GM23338 (cell line): ENCODE measurements around the gene CPLX4. TPM values are rescaled to one million over a fixed set of nuclear protein-coding genes. Genes with fewer than 3 reads are reported as not detected.

ENCODE experiments used
- ATAC-seq: fragments of 200-7000 bp; cut with Tn5 transposase; 3 replicates; pipeline ENCODE4 v1.9.1; 2020
- DNase-seq: peaks from one replicate; pipeline ENCODE4 v3.0.0-alpha.2; 2015; ENCODE audit warnings: low spot score
- H2AFZ ChIP-seq: fragments of 200-600 bp; sonication (generic); 2 replicates; pipeline ENCODE4 v1.8.0; 2016; ENCODE audit warnings: antibody characterized with exemption, mild to moderate bottlenecking, moderate library complexity
- H3F3A ChIP-seq: fragments of 200-600 bp; sonication (generic); replicated peaks from 2 replicates; pipeline ENCODE4 v1.8.0; 2017; ENCODE audit warnings: antibody characterized with exemption, mixed run types, low read depth
- H3K27ac ChIP-seq: fragments of 200-600 bp; sonication (generic); 2 replicates; pipeline ENCODE4 v1.6.1; 2016; ENCODE audit warnings: low read depth
- H3K27me3 ChIP-seq: fragments of 200-600 bp; sonication (generic); 2 replicates; pipeline ENCODE4 v1.8.0; 2016; ENCODE audit warnings: mild to moderate bottlenecking, mixed run types, moderate library complexity; ENCODE audit not compliant: insufficient read depth
- H3K36me3 ChIP-seq: fragments of 200-600 bp; sonication (generic); 2 replicates; pipeline ENCODE4 v1.8.0; 2016; ENCODE audit warnings: mild to moderate bottlenecking; ENCODE audit not compliant: insufficient read depth
- H3K4me1 ChIP-seq: fragments of 200-600 bp; sonication (generic); 2 replicates; pipeline ENCODE4 v1.8.0; 2016; ENCODE audit warnings: mild to moderate bottlenecking, moderate library complexity; ENCODE audit not compliant: insufficient read depth
- H3K4me2 ChIP-seq: fragments of 200-600 bp; sonication (generic); 2 replicates; pipeline ENCODE4 v1.7.1; 2017; ENCODE audit warnings: mixed run types
- H3K4me3 ChIP-seq: fragments of 200-600 bp; sonication (generic); 2 replicates; pipeline ENCODE4 v1.6.1; 2016; ENCODE audit warnings: mixed run types
- H3K79me2 ChIP-seq: fragments of 200-600 bp; sonication (generic); replicated peaks from 2 replicates; pipeline ENCODE4 v1.8.0; 2017; ENCODE audit warnings: mild to moderate bottlenecking; ENCODE audit not compliant: insufficient read depth
- H3K9me2 ChIP-seq: fragments of 200-600 bp; sonication (generic); 2 replicates; pipeline ENCODE4 v1.8.0; 2017; ENCODE audit not compliant: insufficient read depth
- H4K20me1 ChIP-seq: fragments of 200-600 bp; sonication (generic); replicated peaks from 2 replicates; pipeline ENCODE4 v1.8.0; 2017; ENCODE audit warnings: mild to moderate bottlenecking; ENCODE audit not compliant: insufficient read depth
- H3K27ac Mint-ChIP-seq: 2 replicates; pipeline ENCODE4 v1.8.0; 2020; ENCODE audit warnings: inconsistent platforms, mild to moderate bottlenecking, moderate library complexity, mixed read lengths
- H3K27me3 Mint-ChIP-seq: 3 replicates; pipeline ENCODE4 v1.8.0; 2022; ENCODE audit warnings: low read depth, mild to moderate bottlenecking, moderate library complexity, mixed read lengths, inconsistent platforms; ENCODE audit not compliant: insufficient read depth, poor library complexity
- H3K36me3 Mint-ChIP-seq: 3 replicates; pipeline ENCODE4 v1.8.0; 2021; ENCODE audit warnings: low read depth, mild to moderate bottlenecking, inconsistent platforms, moderate library complexity, mixed read lengths
- H3K4me1 Mint-ChIP-seq: 3 replicates; pipeline ENCODE4 v1.8.0; 2020; ENCODE audit warnings: mild to moderate bottlenecking, inconsistent platforms, mixed read lengths
- H3K4me3 Mint-ChIP-seq: 3 replicates; pipeline ENCODE4 v1.8.0; 2021; ENCODE audit warnings: moderate library complexity, mild to moderate bottlenecking, inconsistent platforms, mixed read lengths
- H3K9me3 Mint-ChIP-seq: 3 replicates; pipeline ENCODE4 v1.8.0; 2020; ENCODE audit warnings: moderate library complexity, mild to moderate bottlenecking, inconsistent platforms, mixed read lengths
- CREB1 ChIP-seq: fragments of 250-450 bp; sonication (Bioruptor Pico); IDR thresholded peaks from 2 replicates; pipeline ENCODE4 v1.5.0; 2020; ENCODE audit warnings: low read depth, mild to moderate bottlenecking, moderate library complexity
- CTCF ChIP-seq, 2 experiments: fragments of 200-600 bp in 1 of 2; sonication (generic) in 1 of 2; conservative IDR thresholded peaks; 2 replicates each; pipeline versions ENCODE4 v1.5.1 to v1.6.1; 2016 to 2017; ENCODE audit warnings: antibody characterized with exemption in 2 of 2, low read depth in 2 of 2, mild to moderate bottlenecking in 2 of 2, moderate library complexity in 1 of 2
- ETS1 ChIP-seq: IDR thresholded peaks from 2 replicates; pipeline ENCODE4 v1.6.1; 2016; ENCODE audit warnings: antibody characterized with exemption
- EZH2 ChIP-seq: fragments of 200-600 bp; sonication (generic); IDR thresholded peaks from one replicate; pipeline ENCODE4 v1.8.0; 2017; ENCODE audit warnings: antibody characterized with exemption, mild to moderate bottlenecking, low read depth; ENCODE audit not compliant: unreplicated experiment
- EZH2phosphoT487 ChIP-seq: fragments of 200-600 bp; sonication (generic); IDR thresholded peaks from one replicate; pipeline ENCODE4 v1.8.1; 2018; ENCODE audit warnings: antibody characterized with exemption; ENCODE audit not compliant: unreplicated experiment
- JUNB ChIP-seq: IDR thresholded peaks from one replicate; pipeline ENCODE4 v1.6.1; 2016; ENCODE audit warnings: antibody characterized with exemption; ENCODE audit not compliant: unreplicated experiment
- NANOG ChIP-seq: IDR thresholded peaks from 2 replicates; pipeline ENCODE4 v1.6.1; 2016; ENCODE audit warnings: antibody characterized with exemption, borderline replicate concordance
- POLR2AphosphoS5 ChIP-seq: IDR thresholded peaks from 2 replicates; pipeline ENCODE4 v1.6.1; 2016; ENCODE audit warnings: antibody characterized with exemption, low read depth
- REST ChIP-seq: IDR thresholded peaks from one replicate; pipeline ENCODE4 v1.6.1; 2018; ENCODE audit warnings: antibody characterized with exemption; ENCODE audit not compliant: unreplicated experiment
- STAT1 ChIP-seq: IDR thresholded peaks from one replicate; pipeline ENCODE4 v1.6.1; 2016; ENCODE audit warnings: antibody characterized with exemption; ENCODE audit not compliant: unreplicated experiment
- ZNF114 ChIP-seq: fragments of 250-450 bp; sonication (Bioruptor Pico); IDR thresholded peaks from 2 replicates; pipeline ENCODE4 v1.5.0; 2020; ENCODE audit warnings: mild to moderate bottlenecking, moderate library complexity
- ZNF331 ChIP-seq: fragments of 250-450 bp; sonication (Bioruptor Pico); IDR thresholded peaks from 2 replicates; pipeline ENCODE4 v1.5.0; 2020; ENCODE audit warnings: low read depth, mild to moderate bottlenecking, moderate library complexity
- ZNF462 ChIP-seq: fragments of 250-450 bp; sonication (Bioruptor Pico); IDR thresholded peaks from 2 replicates; pipeline ENCODE4 v1.5.0; 2020; ENCODE audit warnings: mild to moderate bottlenecking, moderate library complexity
- polyA plus RNA-seq: library from polyadenylated mRNA; unstranded; fragments of >200 nt; fragmentation: Nextera tagmentation; extraction: Ambion mirVana; gene quantifications from 2 replicates; pipeline ENCODE4 v1.2.1, GENCODE V29; 2016
- total RNA-seq: library from RNA; depleted of rRNA; stranded (reverse); fragments of >200 nt; shearing (Covaris generic); gene quantifications from 2 replicates; pipeline ENCODE4 v1.2.3, GENCODE V29; 2014

Gene CPLX4
- total and polyA plus RNA-seq, 2 experiments from 2014 or later = not detected

- no peaks in the 10 kb centered on the region for H3K36me3 Mint-ChIP-seq
- no peaks in the 10 kb centered on the region for H4K20me1 ChIP-seq
- no peak for TF ChIP-seq STAT1
- TF ChIP-seq JUNB = no peak
- TF ChIP-seq ZNF331 = no peak
- TF ChIP-seq ZNF462 = no peak
- no peak for TF ChIP-seq ETS1
- TF ChIP-seq NANOG = no peak
- no peak for TF ChIP-seq ZNF114 (CRISPR knock-in tag)
- TF ChIP-seq EZH2phosphoT487 = no peak
- TF ChIP-seq REST = no peak
- TF ChIP-seq EZH2 = no peak
- TF ChIP-seq CTCF (conservative IDR thresholded peaks at IDR 0.05; ENCODE audit: low read depth in 2 of 2) = no peak
- TF ChIP-seq POLR2AphosphoS5 = no peak
- TF ChIP-seq CREB1 = no peak
- H3K4me1 ChIP-seq = 0 out of 2 replicates have a peak, but pooled peaks cover 7% of the 10 kb centered on the region
- H3K4me1 Mint-ChIP-seq = peaks cover 8% of the 10 kb centered on the region; the same call in 2 of the 3 replicates
- H3K27me3 ChIP-seq = no peaks in the 10 kb centered on the region
- ATAC-seq (no peak), DNase-seq (no peak)
- no peak overlapping the region for H3K4me3 Mint-ChIP-seq
- H3K27ac Mint-ChIP-seq = no peak overlapping the region
- H3K4me3 ChIP-seq = no peak overlapping the region
- H3K4me2 ChIP-seq = no peak overlapping the region
- H3K36me3 ChIP-seq = no peaks in the 10 kb centered on the region
- H3K9me3 Mint-ChIP-seq = no peaks in the 10 kb centered on the region
- peak overlapping the region; percentile 39 for H2AFZ ChIP-seq
- H3K27ac ChIP-seq = no peak overlapping the region
- H3K27me3 Mint-ChIP-seq = no peaks in the 10 kb centered on the region
- H3K79me2 ChIP-seq = no peaks in the 10 kb centered on the region
- H3K9me2 ChIP-seq = no peaks in the 10 kb centered on the region
- H3F3A ChIP-seq = no peaks in the 10 kb centered on the region
These were observed 25.1 kb downstream of the CPLX4 start for GRCh38 chr18:59293317-59293716.
